Effector memory CD8-positive, alpha-beta T cell (primary cell): ENCODE measurements around the gene TTLL11.

Experiments used
- ATAC-seq: fragments of 150-1000 bp; cut with Tn5 transposase; replicated peaks from 2 replicates; pipeline ENCODE4 v1.10.0; 2021; ENCODE audit warnings: mild to moderate bottlenecking, moderate library complexity
- DNase-seq, 3 experiments: peaks; one replicate each; pipeline ENCODE4 v3.0.0; 2021
- H3K27ac Mint-ChIP-seq, 2 donors: one replicate each; pipeline ENCODE4 v1.8.0; 2022; ENCODE audit warnings: mild to moderate bottlenecking in 2 of 2, mixed read lengths in 2 of 2, moderate library complexity in 2 of 2
- H3K27me3 Mint-ChIP-seq, 2 donors: one replicate each; pipeline ENCODE4 v1.8.0; 2022; ENCODE audit warnings: mixed read lengths in 2 of 2
- H3K36me3 Mint-ChIP-seq: one replicate; pipeline ENCODE4 v1.8.0; 2022; ENCODE audit warnings: mild to moderate bottlenecking, moderate library complexity, mixed read lengths; ENCODE audit not compliant: insufficient read depth
- H3K4me1 Mint-ChIP-seq, 2 donors: one replicate each; pipeline ENCODE4 v1.8.0; 2022; ENCODE audit warnings: low read depth in 2 of 2, mixed read lengths in 2 of 2
- H3K4me3 Mint-ChIP-seq, 2 donors: one replicate each; pipeline ENCODE4 v1.8.0; 2022; ENCODE audit warnings: mild to moderate bottlenecking in 2 of 2, mixed read lengths in 2 of 2, moderate library complexity in 2 of 2
- H3K9me3 Mint-ChIP-seq, 2 donors: one replicate each; pipeline ENCODE4 v1.8.0; 2022; ENCODE audit warnings: mixed read lengths in 2 of 2

TTLL11 gene

DNA sequence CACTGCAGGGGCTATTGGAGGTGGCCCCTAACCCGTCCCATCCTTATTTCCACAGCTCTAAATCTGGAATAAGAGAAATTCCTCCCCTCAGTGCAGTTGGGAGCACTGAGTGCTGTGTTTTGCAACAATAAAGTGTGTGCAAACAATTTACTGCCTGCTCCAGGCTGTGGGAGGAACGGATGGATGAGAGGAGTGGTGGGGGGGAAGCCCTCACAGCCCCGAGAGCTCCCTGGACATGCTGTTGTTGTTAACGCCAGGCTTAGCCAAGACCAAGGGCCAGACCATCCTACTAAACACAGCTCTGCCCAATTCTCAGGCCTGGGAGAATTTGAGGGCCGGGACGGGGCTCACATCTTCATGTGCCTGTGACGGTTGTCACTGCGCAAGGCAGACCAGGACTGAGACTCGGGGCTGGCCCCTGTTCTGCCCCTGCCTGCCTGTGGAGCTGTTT, 241.4 kb downstream of the TTLL11 start:
- H3K4me3 Mint-ChIP-seq, result no peak overlapping the region
- no peaks in the 10 kb centered on the region for H3K9me3 Mint-ChIP-seq
- ATAC-seq (no peak), DNase-seq (no peak)
- no peaks in the 10 kb centered on the region for H3K4me1 Mint-ChIP-seq
- H3K27me3 Mint-ChIP-seq, result no peaks in the 10 kb centered on the region
- H3K27ac Mint-ChIP-seq, result no peak overlapping the region
- no peaks in the 10 kb centered on the region for H3K36me3 Mint-ChIP-seq

DNA sequence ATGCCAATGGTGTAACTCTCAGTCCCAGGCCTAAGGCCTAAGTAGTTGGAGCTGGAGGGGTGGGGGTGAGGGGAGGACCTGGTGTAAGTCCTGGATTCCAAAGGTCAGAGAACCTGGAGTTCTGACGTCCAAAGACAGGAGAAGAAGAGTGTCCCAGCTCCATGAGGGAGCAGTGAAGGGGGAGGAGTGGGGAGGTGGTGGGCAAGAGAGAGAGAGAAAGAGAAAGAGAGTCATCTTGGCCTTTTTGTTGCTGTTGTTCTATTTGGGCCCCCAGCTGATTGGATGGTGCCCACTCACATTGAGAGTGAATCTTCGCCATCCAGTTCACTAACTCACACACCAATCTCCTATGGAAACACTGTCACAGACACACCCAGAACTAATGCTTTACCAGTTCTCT, 242.7 kb downstream of the TTLL11 start:
- no peak overlapping the region for H3K4me3 Mint-ChIP-seq
- ATAC-seq (no peak), DNase-seq (no peak)
- no peak overlapping the region for H3K27ac Mint-ChIP-seq
- no peaks in the 10 kb centered on the region for H3K4me1 Mint-ChIP-seq
- no peaks in the 10 kb centered on the region for H3K9me3 Mint-ChIP-seq
- no peaks in the 10 kb centered on the region for H3K36me3 Mint-ChIP-seq
- no peaks in the 10 kb centered on the region for H3K27me3 Mint-ChIP-seq

DNA sequence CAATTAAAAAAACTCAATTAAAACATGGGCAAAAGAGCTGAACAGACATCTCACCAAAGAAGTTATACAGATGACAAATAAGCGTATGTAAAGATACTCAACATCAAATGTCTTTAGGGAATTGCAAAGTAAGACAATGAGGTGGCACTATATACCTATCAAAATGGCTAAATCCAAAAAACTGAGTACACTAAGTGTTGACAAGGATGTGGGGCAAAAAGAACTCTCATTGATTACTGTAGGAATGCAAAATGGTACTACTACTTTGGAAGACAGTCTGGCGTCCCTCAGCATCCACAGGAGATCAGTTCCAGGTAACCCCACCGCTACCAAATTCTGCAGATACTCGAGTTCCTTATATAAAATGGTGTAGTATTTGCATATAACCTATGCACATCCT, 243.6 kb downstream of the TTLL11 start:
- Mint-ChIP-seq H3K27me3 (no peaks in the 10 kb centered on the region), H3K9me3 (no peaks in the 10 kb centered on the region), H3K4me3 (no peak overlapping the region), H3K36me3 (no peaks in the 10 kb centered on the region), H3K27ac (no peak overlapping the region), H3K4me1 (no peaks in the 10 kb centered on the region)
- no peak for ATAC-seq
- DNase-seq, result no peak

DNA sequence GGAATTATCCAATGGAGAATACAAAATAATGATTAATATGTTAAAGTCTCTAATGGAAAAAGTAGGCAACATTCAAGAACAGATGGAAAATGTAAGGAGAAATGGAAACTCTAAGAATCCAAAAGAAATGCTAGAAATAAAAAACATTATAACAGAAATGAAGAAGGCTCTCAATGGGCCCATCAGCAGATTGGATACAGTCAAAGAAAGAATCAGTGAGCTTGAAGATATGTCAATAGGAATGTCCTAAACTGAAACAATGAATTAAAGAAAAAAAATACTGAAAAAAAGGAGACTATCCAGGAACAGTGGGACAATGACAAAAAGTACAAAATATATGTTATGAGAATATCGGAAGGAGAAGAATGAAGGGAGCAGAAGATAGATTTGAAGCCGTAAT, 248.5 kb downstream of the TTLL11 start:
- DNase-seq (no peak), ATAC-seq (no peak)
- no peaks in the 10 kb centered on the region for H3K9me3 Mint-ChIP-seq
- H3K4me3 Mint-ChIP-seq, result no peak overlapping the region
- no peaks in the 10 kb centered on the region for H3K27me3 Mint-ChIP-seq
- no peaks in the 10 kb centered on the region for H3K4me1 Mint-ChIP-seq
- H3K36me3 Mint-ChIP-seq, result no peaks in the 10 kb centered on the region
- H3K27ac Mint-ChIP-seq, result no peak overlapping the region

DNA sequence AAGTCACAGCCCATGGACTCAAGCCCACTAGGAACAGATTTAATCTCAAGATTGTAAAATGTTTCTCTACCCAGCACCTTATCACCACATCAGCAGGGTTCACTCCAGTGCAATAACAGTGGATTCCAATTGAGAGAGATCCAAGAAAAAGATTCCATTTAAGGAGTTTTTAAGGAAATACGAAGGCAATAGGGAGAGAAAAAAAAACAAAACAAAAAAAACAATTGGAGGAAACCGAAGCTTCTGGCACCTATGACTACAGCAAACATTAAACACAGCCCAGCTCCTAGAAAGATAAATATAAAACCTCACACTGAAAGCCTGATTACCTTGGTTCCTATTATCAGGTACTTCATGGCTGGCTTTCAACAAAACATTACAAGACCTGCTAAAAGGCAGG, 249.0 kb downstream of the TTLL11 start:
- no peaks in the 10 kb centered on the region for H3K9me3 Mint-ChIP-seq
- no peaks in the 10 kb centered on the region for H3K36me3 Mint-ChIP-seq
- H3K4me1 Mint-ChIP-seq, result no peaks in the 10 kb centered on the region
- no peak overlapping the region for H3K4me3 Mint-ChIP-seq
- H3K27me3 Mint-ChIP-seq, result no peaks in the 10 kb centered on the region
- ATAC-seq (no peak), DNase-seq (no peak)
- no peak overlapping the region for H3K27ac Mint-ChIP-seq

DNA sequence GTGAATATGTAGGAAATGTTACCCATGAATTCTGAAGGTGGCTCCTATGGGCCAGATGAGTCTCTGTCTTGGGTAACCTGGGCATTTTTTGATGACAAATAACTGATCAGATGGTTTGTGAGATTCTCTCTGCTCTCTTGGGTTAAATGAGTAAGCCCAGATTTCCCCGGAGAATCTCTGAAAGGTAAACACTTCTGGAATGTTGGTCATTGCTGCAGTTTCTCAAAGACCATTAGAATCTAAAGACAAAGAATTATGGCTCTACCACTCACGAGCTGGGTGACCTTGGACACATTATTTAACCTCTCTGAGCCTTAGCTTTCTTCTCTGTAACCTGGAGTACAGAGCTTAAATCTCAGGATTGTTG, 250.5 kb downstream of the TTLL11 start:
- Mint-ChIP-seq H3K4me1 (no peaks in the 10 kb centered on the region), H3K36me3 (no peaks in the 10 kb centered on the region), H3K27me3 (no peaks in the 10 kb centered on the region), H3K9me3 (no peaks in the 10 kb centered on the region), H3K27ac (no peak overlapping the region), H3K4me3 (no peak overlapping the region)
- ATAC-seq, result no peak
- DNase-seq, result no peak

DNA sequence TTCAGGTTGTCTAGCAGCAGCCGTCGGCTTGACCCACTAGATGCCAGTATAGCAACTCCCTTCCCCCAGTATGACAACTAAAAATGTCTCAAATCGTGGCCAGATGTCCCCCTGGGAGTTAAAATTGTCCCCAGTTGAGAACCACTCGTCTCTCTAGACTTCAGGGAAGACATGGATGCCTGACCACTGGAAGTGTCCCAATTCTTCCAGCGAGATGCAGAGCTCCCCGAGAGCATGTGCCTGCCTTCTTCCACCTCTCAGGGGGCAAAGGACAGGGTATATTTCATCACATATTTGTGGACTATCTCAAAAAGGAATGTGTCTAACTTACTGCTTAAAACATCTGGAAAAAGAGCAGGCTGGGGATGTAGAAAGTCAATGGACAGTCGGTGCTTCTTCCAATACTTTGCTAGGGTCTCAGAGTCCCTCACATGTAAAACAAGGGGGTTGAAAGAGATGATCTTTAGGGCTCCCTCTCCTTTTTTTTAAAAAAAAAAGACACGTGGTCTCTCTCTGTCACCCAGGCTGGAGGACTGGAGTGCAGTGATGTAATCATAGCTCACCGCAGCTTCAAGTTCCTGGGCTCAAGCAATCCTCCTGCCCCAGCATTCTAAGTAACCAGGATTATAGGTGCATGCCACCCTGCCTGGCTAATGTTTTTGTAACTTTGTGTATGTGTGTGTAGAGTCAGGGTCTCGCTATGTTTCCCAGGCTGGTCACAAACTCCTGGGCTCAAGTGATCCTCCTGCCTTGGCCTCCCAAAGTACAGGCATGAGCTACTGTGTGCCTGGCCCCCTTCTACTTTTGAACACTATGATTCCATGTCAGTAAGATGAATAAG, 251.1 kb downstream of the TTLL11 start:
- DNase-seq (no peak), ATAC-seq (no peak)
- Mint-ChIP-seq H3K27me3 (no peaks in the 10 kb centered on the region), H3K9me3 (no peaks in the 10 kb centered on the region), H3K36me3 (no peaks in the 10 kb centered on the region), H3K4me3 (no peak overlapping the region), H3K4me1 (no peaks in the 10 kb centered on the region), H3K27ac (no peak overlapping the region)

DNA sequence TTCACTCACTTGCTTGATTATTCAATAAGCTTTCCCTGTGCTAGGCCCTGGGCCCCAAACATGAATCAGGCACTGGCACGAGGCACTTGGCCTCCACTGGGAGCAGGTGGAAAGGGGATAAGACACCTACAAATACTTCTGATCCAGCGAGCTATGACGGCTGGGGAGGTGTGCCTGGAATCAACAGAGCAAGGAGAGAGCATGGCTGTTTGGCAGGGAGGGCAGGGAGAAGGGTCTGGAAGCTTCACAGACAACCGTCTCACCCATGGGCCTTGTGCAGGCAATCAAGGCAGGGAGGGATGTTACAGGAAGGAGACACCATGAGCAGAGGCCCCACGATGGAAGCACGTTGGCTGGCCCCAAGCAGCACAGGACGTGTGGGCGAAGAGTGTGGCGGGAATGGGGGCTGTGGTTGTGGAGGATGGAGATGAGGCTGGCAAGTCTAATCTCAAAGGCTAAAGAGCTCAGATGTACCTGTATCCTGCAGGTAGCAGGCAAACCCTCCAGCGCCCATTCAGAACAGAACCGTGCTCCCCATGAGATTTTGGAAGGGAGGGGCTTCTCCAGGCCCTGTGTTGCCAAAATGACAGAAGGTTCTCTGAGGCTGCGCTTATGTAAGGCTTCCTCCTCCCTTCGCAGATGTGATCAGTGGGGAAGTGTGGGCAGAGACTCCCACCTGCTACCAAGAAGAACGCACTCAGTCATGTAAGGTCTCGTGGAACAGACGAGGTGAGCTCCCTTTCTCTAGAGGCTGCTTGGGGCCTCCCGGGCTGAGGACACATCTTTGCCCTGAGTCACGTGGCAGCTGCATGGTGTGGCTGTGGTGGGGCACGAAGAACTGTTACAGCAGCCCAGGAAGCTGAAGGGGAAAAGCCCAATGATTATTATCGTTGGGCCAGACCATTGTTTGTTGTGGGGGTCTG, 252.0 kb downstream of the TTLL11 start:
- Mint-ChIP-seq H3K4me1 (no peaks in the 10 kb centered on the region), H3K9me3 (no peaks in the 10 kb centered on the region), H3K4me3 (no peak overlapping the region), H3K36me3 (no peaks in the 10 kb centered on the region), H3K27me3 (no peaks in the 10 kb centered on the region), H3K27ac (no peak overlapping the region)
- no peak for ATAC-seq
- DNase-seq, result no peak

DNA sequence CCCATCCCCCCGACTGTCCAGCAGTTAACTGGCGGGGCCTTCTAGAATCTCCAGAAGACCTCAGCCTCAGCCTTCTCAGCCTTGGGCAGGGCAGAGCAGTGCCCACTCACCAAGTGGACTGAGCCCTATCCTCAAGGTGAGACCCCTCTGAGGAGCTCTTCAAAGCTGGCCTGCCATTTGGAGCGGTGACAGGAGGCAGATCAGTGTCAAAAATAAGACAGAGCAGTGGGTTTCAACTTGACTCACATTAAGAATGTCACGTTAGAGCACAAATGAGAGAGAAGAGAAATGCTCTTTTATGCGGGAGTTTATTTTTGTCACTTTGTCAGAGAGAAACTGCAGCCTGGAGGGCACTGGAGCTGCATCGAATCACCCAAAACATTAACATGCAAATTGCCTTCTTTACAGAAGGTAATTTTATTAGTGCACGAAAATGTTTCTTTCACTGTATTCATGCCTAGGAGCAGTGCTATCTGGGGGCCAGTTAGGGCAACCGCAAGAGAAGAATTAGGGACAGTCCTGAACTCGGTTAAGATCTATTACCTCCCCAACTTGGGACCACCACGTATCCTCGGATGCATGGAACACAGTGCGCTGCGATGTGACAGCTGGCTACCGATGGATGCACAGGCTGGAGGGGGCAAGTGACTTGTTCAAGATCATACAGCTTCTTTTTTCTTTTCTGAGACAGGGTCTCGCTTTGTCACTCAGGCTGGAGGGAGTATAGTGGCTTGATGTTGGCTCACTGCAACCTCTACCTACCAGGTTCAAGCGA, 253.2 kb downstream of the TTLL11 start:
- H3K9me3 Mint-ChIP-seq, result no peaks in the 10 kb centered on the region
- ATAC-seq, result no peak
- H3K36me3 Mint-ChIP-seq, result no peaks in the 10 kb centered on the region
- no peaks in the 10 kb centered on the region for H3K4me1 Mint-ChIP-seq
- no peaks in the 10 kb centered on the region for H3K27me3 Mint-ChIP-seq
- H3K27ac Mint-ChIP-seq, result no peak overlapping the region
- no peak for DNase-seq
- no peak overlapping the region for H3K4me3 Mint-ChIP-seq

DNA sequence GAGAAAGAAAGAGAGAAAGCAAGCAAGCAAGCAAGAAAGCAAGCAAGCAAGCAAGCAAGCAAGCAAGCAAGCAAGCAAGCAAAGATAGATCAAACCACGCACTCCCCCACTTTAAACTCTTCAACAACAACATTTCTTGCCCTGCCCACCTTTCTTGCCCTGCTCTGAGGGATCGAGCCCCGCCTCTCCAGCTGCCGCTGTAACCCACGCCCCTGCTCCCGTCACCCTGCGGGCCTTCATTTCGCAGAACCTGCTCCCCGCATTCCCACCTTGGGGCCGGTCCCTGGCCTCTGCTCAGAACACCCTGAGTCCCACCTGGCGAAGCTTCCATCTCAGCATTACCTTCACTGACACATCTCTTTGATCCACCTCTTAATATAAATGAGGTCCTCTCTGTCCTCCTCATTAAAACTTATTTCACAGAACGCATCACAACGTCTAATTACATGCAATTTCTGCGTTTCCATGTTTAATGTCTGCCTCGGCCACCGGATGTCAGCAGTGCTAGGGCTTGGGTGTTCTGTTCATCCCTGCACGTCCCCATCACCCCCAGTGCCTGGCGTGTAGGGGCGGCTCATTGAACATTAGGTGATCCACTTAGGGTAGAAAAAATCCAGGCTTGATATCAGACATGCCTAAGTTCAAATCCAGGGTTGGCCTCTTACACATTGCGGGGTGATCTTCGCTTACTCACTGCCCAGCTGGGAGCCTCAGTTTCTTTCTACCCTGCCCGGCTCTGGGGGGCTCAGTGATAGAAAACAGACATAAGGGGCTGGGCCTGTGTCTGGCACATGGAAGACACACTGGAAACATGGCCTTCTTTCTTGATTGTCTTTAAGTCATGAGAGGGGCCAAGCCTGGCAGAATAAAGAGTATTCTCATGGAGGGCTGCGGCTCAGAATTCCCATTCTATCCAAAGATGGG, 254.1 kb downstream of the TTLL11 start:
- Mint-ChIP-seq H3K36me3 (no peaks in the 10 kb centered on the region), H3K9me3 (no peaks in the 10 kb centered on the region), H3K27ac (no peak overlapping the region), H3K4me1 (no peaks in the 10 kb centered on the region), H3K27me3 (no peaks in the 10 kb centered on the region), H3K4me3 (no peak overlapping the region)
- ATAC-seq (no peak), DNase-seq (no peak)

DNA sequence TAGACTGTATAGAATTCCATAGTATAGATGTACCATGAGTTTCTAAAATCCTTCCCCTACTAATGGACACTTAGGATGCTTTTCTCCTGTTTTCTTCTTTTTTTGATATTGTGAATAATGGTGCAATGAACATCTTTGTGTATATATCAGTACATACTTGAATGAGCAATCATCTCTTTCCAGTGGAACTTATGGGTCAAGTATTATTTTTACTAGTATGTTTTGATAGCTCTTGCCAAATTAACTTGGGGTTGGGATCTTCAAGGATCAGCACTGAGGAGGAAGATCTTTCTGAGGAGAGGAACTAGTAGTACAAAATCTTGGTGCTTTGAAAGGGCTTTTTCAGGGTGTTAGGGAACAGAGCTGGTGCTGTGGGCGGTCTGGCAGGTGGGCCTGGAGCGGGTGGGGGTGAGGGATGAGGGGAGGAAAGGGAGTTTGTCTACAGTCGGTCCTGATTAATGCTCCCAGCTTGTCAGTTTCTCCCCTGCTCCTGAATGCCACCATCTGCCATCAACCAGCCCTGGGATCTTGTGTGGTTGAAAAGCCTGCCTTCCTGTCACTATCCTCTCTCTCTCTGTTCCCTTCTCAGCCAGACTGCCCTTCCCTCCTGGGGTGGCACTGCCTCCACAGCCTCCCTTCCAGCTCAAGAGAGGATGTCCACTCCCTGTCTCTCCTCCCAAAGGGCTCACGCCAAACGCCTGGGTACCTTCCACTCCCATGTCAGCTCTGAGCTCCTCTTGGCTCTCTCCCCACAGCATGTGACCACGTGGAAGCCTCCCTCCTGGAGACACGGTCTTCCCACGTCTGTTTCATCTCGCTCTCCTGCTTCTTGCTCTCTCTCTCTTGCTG, 255.8 kb downstream of the TTLL11 start:
- H3K36me3 Mint-ChIP-seq, result no peaks in the 10 kb centered on the region
- no peak for DNase-seq
- no peaks in the 10 kb centered on the region for H3K4me1 Mint-ChIP-seq

DNA sequence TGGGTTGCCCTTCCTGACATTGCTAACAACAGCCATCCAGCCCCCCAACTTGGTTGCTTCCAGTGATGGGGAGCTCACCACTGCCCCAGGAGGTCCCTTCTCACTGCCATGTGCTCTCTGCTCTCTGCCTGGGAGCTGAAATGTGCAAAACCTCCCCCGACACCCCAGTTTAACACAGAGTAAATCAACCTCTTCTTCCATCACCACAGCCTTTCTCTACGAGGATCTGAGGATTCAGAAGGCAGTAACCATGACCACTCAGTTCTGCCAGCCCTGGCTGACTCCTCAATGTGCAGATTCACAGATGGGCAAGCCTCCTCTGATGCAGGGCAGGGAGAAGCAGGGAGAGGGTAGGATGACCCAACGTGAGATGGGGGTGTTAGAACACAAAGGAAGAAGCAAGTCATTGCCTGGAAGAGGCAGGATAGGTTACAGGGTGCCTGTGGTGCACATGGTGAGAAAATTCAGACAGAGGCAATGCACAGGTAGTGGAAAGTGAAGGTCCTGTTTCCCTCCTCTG, 256.7 kb downstream of the TTLL11 start:
- H3K9me3 Mint-ChIP-seq, result no peaks in the 10 kb centered on the region
- ATAC-seq, result no peak
- DNase-seq, result no peak
- H3K4me1 Mint-ChIP-seq, result no peaks in the 10 kb centered on the region
- H3K4me3 Mint-ChIP-seq, result no peak overlapping the region
- no peaks in the 10 kb centered on the region for H3K36me3 Mint-ChIP-seq
- no peak overlapping the region for H3K27ac Mint-ChIP-seq
- H3K27me3 Mint-ChIP-seq, result no peaks in the 10 kb centered on the region

More for the DNA sequence above, 255.8 kb downstream of the TTLL11 start:
- ATAC-seq, result no peak
- H3K27ac Mint-ChIP-seq, result no peak overlapping the region
- H3K4me3 Mint-ChIP-seq, result no peak overlapping the region
- H3K9me3 Mint-ChIP-seq, result no peaks in the 10 kb centered on the region
- H3K27me3 Mint-ChIP-seq, result no peaks in the 10 kb centered on the region
